Activated T-helper 9 cell treated with anti-CD3 and anti-CD28 coated beads, Interleukin-2, amount 50 U/mL, for 16 hours (primary cell): ENCODE data around the gene PRR35.

ENCODE experiments used
- DNase-seq: peaks from one replicate; pipeline ENCODE4 v3.0.0-alpha.2; 2020; ENCODE audit warnings: low read depth

The PRR35 gene

GRCh38 chr16:560204-560700 lies at the start of gene PRR35:
Gene PRR35, plus strand, starts transcription at chr16:560394. Its CDS starts 2,901 bp downstream, at chr16:563295.
- no peak for DNase-seq

GRCh38 chr16:512802-513201 lies 47.4 kb upstream of the PRR35 start:
- DNase-seq = no peak

- DNase-seq = no peak
These were observed 46.2 kb upstream of the PRR35 start for GRCh38 chr16:513950-514349.

GRCh38 chr16:515175-515938 lies 44.8 kb upstream of the PRR35 start:
- no peak for DNase-seq

GRCh38 chr16:515939-516226 lies 44.3 kb upstream of the PRR35 start:
- DNase-seq = no peak

DNA sequence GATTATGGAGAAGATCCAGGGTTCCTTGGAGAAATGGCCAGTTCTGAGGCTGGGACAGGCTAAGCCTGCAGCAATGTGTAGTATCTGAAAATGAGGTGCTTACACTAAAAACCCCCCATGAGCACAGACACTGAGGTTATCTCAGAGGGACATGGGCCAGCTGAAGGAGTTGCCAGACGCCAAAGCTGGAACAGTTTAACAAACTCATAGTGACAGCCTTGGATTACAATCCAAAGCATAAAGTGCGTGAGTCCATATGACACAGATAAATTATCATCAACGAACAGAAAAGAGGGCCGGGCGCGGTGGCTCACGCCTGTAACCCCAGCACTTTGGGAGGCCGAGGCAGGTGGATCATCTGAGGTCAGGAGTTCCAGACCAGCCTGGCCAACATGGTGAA lies 43.9 kb upstream of the PRR35 start:
- DNase-seq = no peak

- DNase-seq = no peak
These were observed 41.3 kb upstream of the PRR35 start for GRCh38 chr16:518858-519257.

DNA sequence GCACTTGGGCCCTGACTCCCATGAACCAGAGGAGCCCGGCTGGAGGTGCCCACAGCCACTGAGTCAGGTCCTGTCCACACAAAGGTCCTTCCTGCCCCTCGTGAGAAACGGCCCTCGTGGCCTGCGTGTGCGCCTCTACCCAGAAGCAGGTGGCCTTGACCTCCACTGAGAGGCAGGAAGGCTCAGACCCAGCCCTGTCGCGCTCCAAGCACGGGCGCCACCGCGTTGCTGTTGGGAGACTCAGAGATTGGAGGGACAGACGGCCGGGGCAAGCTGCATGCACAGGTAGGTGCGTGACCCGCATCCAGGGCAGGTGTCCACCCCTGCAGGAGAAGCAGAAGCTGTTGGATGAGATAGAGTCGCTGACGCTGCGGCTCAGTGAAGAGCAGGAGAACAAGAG lies 40.8 kb upstream of the PRR35 start:
- DNase-seq = no peak

- DNase-seq = no peak
These were observed 40.1 kb upstream of the PRR35 start for GRCh38 chr16:519841-520687.

- DNase-seq = no peak
These were observed 39.3 kb upstream of the PRR35 start for GRCh38 chr16:520847-521246.

DNA sequence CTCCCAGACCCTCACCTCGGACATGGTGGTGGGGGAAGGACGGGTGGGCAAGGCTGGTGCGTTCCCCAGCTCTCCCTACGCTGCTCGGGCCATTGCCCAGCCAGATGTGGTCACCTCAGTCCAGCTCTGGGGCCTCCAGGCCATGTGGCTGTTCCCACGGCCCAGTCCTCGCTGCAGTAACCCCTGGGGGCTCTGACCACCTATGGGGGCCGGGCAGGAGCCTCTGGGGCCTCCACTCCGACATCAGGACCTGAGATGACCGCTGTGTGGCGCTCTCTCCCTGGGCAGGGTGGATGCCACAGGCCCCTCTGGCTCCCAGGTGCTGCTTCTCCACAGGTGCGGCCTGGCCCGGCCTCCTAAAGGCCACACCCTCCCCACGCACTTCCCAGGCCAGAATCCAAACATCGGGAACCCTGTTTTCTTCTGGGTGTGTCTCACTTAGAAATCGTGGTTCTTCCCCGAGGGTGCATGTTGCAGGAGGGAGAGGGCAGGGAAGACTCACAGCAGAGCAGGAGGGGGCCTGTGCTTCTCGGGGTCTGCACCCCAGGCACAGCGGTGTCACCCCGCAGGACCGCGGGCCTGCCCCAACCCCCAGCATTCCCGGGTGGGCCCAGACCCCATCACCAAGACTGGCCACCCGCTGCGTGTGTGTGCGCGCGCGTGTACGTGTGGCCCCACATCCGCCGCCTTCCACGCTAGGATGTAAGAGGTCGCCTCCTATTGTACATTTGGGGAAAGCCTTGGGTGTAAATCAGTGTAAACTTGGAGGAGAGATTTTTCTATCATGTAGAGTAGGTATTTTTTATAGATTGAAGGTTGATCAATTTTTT lies 38.6 kb upstream of the PRR35 start:
- DNase-seq = no peak

GRCh38 chr16:522320-523096 lies 37.7 kb upstream of the PRR35 start:
- DNase-seq = no peak

DNA sequence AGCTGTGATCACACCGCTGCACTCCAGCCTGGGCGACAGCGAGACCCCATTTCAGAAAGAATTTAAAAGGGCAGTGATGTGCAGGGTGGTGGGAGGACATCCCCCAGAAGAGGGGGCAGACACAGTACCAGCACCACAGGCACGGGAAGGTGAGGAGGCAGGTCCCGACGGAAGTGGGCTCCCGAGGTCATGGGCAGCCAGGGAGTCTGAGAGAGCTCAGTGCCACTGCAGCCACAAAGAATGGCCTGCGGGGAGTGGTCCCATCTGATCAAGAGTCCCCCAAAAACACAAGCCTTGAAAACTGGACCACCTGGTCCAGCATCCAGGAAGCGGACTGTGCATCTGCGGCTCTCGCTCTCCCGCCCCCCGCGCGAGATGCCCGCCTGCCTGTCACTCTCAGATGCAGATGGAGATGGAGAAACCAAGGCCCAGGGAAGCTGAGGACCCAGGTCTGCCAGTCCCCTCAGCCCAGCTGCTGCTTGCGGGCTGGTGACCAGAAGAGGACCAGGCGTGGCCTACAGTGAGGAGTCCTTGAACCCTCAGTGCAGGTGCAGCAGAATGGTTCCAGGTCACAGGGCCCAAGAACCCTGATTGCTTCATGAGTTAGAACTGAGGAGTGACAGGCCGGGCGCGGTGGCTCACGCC lies 37.0 kb upstream of the PRR35 start:
- DNase-seq = no peak

- DNase-seq = no peak
These were observed 35.7 kb upstream of the PRR35 start for GRCh38 chr16:524274-525040.

- no peak for DNase-seq
These were observed 35.1 kb upstream of the PRR35 start for GRCh38 chr16:525123-525519.

GRCh38 chr16:525520-526180 lies 34.5 kb upstream of the PRR35 start:
- DNase-seq = peak; percentile 63

DNA sequence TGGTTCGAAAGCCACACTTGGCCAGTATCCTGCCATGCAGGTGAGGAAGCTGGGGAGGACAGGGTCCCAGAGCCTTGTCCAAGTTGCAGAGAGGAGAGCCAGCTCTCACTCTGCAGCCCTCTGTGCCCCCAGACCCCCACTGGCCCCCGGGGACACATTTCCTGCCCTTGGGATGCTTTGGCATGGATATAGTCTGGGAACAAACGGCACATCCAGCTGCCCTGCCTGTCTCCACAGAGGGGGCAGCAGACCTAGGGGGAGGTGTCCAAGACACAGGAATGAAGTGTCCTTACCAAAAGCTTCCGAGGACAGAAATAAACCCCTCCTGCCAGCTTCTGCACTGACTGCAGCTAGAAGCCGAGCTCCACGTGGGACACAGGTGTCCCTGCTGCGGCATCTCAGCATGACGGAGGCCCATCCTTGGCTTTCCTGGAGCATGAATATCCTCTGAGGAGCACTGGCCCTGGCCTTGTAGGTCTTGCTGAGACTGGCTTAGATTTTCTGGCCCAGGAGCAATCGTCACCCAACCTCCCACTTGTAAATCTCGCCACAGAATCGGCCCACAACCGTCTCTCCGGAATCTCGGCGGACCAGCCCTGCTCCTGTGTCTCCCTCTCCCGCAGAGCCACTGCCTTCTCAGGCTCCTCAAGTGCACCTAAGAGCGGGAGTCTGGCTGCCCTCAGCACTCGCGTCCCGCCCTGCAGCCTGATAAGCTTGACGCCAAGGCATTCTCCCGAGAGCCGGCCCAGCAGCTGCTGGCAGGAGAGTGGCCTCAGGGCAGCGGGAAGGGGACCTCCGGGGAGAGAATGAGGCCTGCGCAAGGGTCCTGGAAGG lies 33.8 kb upstream of the PRR35 start:
- no peak for DNase-seq

GRCh38 chr16:527015-527903 lies 32.9 kb upstream of the PRR35 start, which contains the start of gene CAPN15:
Gene CAPN15, plus strand, starts transcription at chr16:527712. Its CDS starts 19,127 bp downstream, at chr16:546839.
- peak; percentile 79 for DNase-seq
